H1 (cell line): Measurements from ENCODE around the gene KRTCAP2. TPM values are rescaled to one million over a fixed set of nuclear protein-coding genes. Genes with fewer than 3 reads are reported as not detected.

Source experiments
- CTCF ChIA-PET: fragments of 300-600 bp; sonication (Branson Sonifier 250); formaldehyde crosslinking; loops from one replicate; lab custom pipeline; 2021; ENCODE audit not compliant: partially characterized antibody; lab: Charles Lee
- POLR2A ChIA-PET: fragments of 300-600 bp; sonication (Branson Sonifier 250); formaldehyde crosslinking; loops from one replicate; lab custom pipeline; 2021; ENCODE audit warnings: inconsistent platforms; ENCODE audit not compliant: partially characterized antibody; lab: Charles Lee
- DNase-seq, 2 experiments: peaks; one replicate each; pipeline versions ENCODE4 v3.0.0 to v3.0.0-alpha.2; 2010 to 2022; ENCODE audit warnings: low spot score in 2 of 2, low read depth in 1 of 2, mixed read lengths in 1 of 2
- FAIRE-seq: peaks from 2 replicates; lab custom pipeline; 2011; peaks lifted over from hg19 to GRCh38; lab: Jason Lieb, UNC
- H2AFZ ChIP-seq: 2 replicates; pipeline ENCODE4 v1.8.1; 2012; ENCODE audit warnings: low read length, inconsistent platforms
- H2AK5ac ChIP-seq: 2 replicates; pipeline ENCODE4 v1.6.1; 2013; ENCODE audit warnings: low read depth, low read length
- H2BK120ac ChIP-seq: replicated peaks from 2 replicates; pipeline ENCODE3; 2013; ENCODE audit warnings: low read depth, low read length, inconsistent platforms
- H2BK12ac ChIP-seq: 2 replicates; pipeline ENCODE4 v1.6.1; 2013; ENCODE audit warnings: low read depth, low read length
- H2BK15ac ChIP-seq: 2 replicates; pipeline ENCODE4 v1.6.1; 2013; ENCODE audit warnings: low read length
- H2BK20ac ChIP-seq: 2 replicates; pipeline ENCODE4 v1.6.1; 2013; ENCODE audit warnings: low read length
- H2BK5ac ChIP-seq: 2 replicates; pipeline ENCODE4 v1.6.1; 2013; ENCODE audit warnings: low read depth, low read length
- H3K14ac ChIP-seq: 2 replicates; pipeline ENCODE4 v1.6.1; 2013; ENCODE audit warnings: inconsistent platforms; ENCODE audit not compliant: insufficient read length
- H3K18ac ChIP-seq: 2 replicates; pipeline ENCODE4 v1.6.1; 2013; ENCODE audit warnings: low read length; ENCODE audit errors: extremely low read depth
- H3K23ac ChIP-seq: 2 replicates; pipeline ENCODE4 v1.6.1; 2013; ENCODE audit warnings: inconsistent platforms; ENCODE audit not compliant: insufficient read length
- H3K23me2 ChIP-seq: 2 replicates; pipeline ENCODE4 v1.6.1; 2013; ENCODE audit warnings: low read depth, low read length
- H3K27ac ChIP-seq: 2 replicates; pipeline ENCODE4 v1.6.1; 2011; ENCODE audit warnings: low read depth, low read length, inconsistent platforms
- H3K27me3 ChIP-seq, 4 experiments: replicated peaks in 1 of 4; 1 replicate in 1 of 4; 2 replicates in 3 of 4; pipeline versions ENCODE4 v1.6.1 to v1.8.1; 2011 to 2013; ENCODE audit warnings: low read length in 3 of 4, mild to moderate bottlenecking in 3 of 4, inconsistent platforms in 2 of 4, mixed read lengths in 2 of 4, moderate library complexity in 1 of 4; ENCODE audit not compliant: control insufficient read depth in 3 of 4, insufficient read depth in 3 of 4; ENCODE audit errors: extremely low read depth in 1 of 4
- H3K36me3 ChIP-seq, 4 experiments: 2 replicates each; pipeline versions ENCODE4 v1.6.1 to v1.8.1; 2011 to 2013; ENCODE audit warnings: mild to moderate bottlenecking in 4 of 4, low read length in 3 of 4, moderate library complexity in 2 of 4, control low read depth in 1 of 4, inconsistent platforms in 1 of 4; ENCODE audit not compliant: insufficient read depth in 4 of 4, control insufficient read depth in 2 of 4
- H3K4ac ChIP-seq: replicated peaks from 2 replicates; pipeline ENCODE3; 2013; ENCODE audit warnings: low read length, low read depth, mixed read lengths, inconsistent platforms; ENCODE audit not compliant: insufficient read length
- H3K4me1 ChIP-seq, 4 experiments: replicated peaks in 1 of 4; 1 replicate in 1 of 4; 2 replicates in 3 of 4; pipeline versions ENCODE4 v1.6.1 to v1.8.1; 2011 to 2013; ENCODE audit warnings: low read length in 3 of 4, inconsistent platforms in 2 of 4, mixed read lengths in 1 of 4; ENCODE audit not compliant: insufficient read depth in 4 of 4, control insufficient read depth in 3 of 4
- H3K4me2 ChIP-seq, 2 experiments: 2 replicates each; pipeline versions ENCODE4 v1.6.1 to v1.8.1; 2011 to 2013; ENCODE audit warnings: low read depth in 2 of 2, low read length in 2 of 2, control low read depth in 1 of 2, inconsistent platforms in 1 of 2, mild to moderate bottlenecking in 1 of 2; ENCODE audit not compliant: insufficient read depth in 1 of 2
- H3K4me3 ChIP-seq, 4 experiments: fragments of 200-600, 300-600 bp in 1 of 4; sonication (generic), shearing (Covaris generic), sonication (Bioruptor Twin) in 1 of 4; 2 replicates each; pipeline versions ENCODE4 v1.5.1 to v1.8.1; 2011 to 2016; ENCODE audit warnings: low read length in 4 of 4, low read depth in 3 of 4, control low read depth in 2 of 4, inconsistent platforms in 2 of 4, mild to moderate bottlenecking in 2 of 4, mixed read lengths in 1 of 4, moderate library complexity in 1 of 4; ENCODE audit not compliant: insufficient read depth in 2 of 4; ENCODE audit errors: extremely low read depth in 1 of 4
- H3K56ac ChIP-seq: replicated peaks from 2 replicates; pipeline ENCODE3; 2013; ENCODE audit warnings: low read depth, mild to moderate bottlenecking, mixed read lengths, low read length, inconsistent platforms; ENCODE audit not compliant: insufficient read length
- H3K79me1 ChIP-seq: 2 replicates; pipeline ENCODE4 v1.6.1; 2013; ENCODE audit warnings: low read depth, low read length, control low read depth
- H3K79me2 ChIP-seq, 2 experiments: 2 replicates each; pipeline versions ENCODE4 v1.6.1 to v1.8.1; 2012 to 2013; ENCODE audit warnings: low read length in 2 of 2, mild to moderate bottlenecking in 2 of 2, inconsistent platforms in 1 of 2; ENCODE audit not compliant: insufficient read depth in 2 of 2, control insufficient read depth in 1 of 2
- H3K9ac ChIP-seq, 4 experiments: replicated peaks in 1 of 4; 1 replicate in 1 of 4; 2 replicates in 3 of 4; pipeline versions ENCODE4 v1.6.1 to v1.8.1; 2011 to 2013; ENCODE audit warnings: low read depth in 3 of 4, low read length in 3 of 4, control low read depth in 2 of 4, mild to moderate bottlenecking in 2 of 4, moderate library complexity in 2 of 4, inconsistent platforms in 1 of 4; ENCODE audit errors: extremely low read depth in 1 of 4
- H3K9me3 ChIP-seq, 2 experiments: 2 replicates each; pipeline versions ENCODE4 v1.6.1 to v1.8.1; 2012 to 2013; ENCODE audit warnings: mild to moderate bottlenecking in 2 of 2, moderate library complexity in 2 of 2, control low read depth in 1 of 2, inconsistent platforms in 1 of 2, low read depth in 1 of 2, low read length in 1 of 2, mixed read lengths in 1 of 2; ENCODE audit not compliant: insufficient read depth in 2 of 2
- H4K20me1 ChIP-seq, 2 experiments: replicated peaks in 1 of 2; 2 replicates each; pipeline versions ENCODE3 to v1.8.1; 2011 to 2013; ENCODE audit warnings: inconsistent platforms in 2 of 2, low read length in 2 of 2, mild to moderate bottlenecking in 1 of 2; ENCODE audit not compliant: insufficient read depth in 2 of 2, control insufficient read depth in 1 of 2
- H4K5ac ChIP-seq: 2 replicates; pipeline ENCODE4 v1.6.1; 2013; ENCODE audit warnings: low read length, low read depth, mixed read lengths, inconsistent platforms; ENCODE audit not compliant: insufficient read length
- H4K8ac ChIP-seq: 2 replicates; pipeline ENCODE4 v1.8.0; 2013; ENCODE audit warnings: mild to moderate bottlenecking, moderate library complexity, low read length, inconsistent platforms; ENCODE audit not compliant: insufficient read depth; ENCODE audit errors: extremely low read depth
- H4K91ac ChIP-seq: replicated peaks from 2 replicates; pipeline ENCODE3; 2013; ENCODE audit warnings: low read length, mixed read lengths, inconsistent platforms; ENCODE audit not compliant: insufficient read length
- EGR1 ChIP-seq: IDR thresholded peaks from 2 replicates; pipeline ENCODE4 v1.6.1; 2011; ENCODE audit warnings: low read depth, low read length, borderline replicate concordance
- GABPA ChIP-seq: IDR thresholded peaks from 2 replicates; pipeline ENCODE4 v1.6.1; 2011; ENCODE audit warnings: mild to moderate bottlenecking, low read length, moderate library complexity, borderline replicate concordance; ENCODE audit not compliant: insufficient read depth
- JUN ChIP-seq: IDR thresholded peaks from 2 replicates; pipeline ENCODE4 v1.6.1; 2011; ENCODE audit warnings: low read depth, mild to moderate bottlenecking, improper control_type of control experiment, low read length
- PHF8 ChIP-seq: fragments of 200-600 bp; sonication (generic); conservative IDR thresholded peaks from 2 replicates; pipeline ENCODE4 v1.7.1; 2012; ENCODE audit warnings: low read depth, mild to moderate bottlenecking, inconsistent platforms, low read length, moderate library complexity
- RAD21 ChIP-seq, 2 experiments: IDR thresholded peaks in 1 of 2; conservative IDR thresholded peaks in 1 of 2; 2 replicates each; pipeline ENCODE4 v1.6.1; 2011; ENCODE audit warnings: low read depth in 2 of 2, low read length in 2 of 2, improper control_type of control experiment in 1 of 2, inconsistent platforms in 1 of 2, mild to moderate bottlenecking in 1 of 2, moderate library complexity in 1 of 2
- RFX5 ChIP-seq: IDR thresholded peaks from 2 replicates; pipeline ENCODE4 v1.6.1; 2011; ENCODE audit warnings: low read depth, low read length, improper control_type of control experiment, borderline replicate concordance
- SRF ChIP-seq: IDR thresholded peaks from 2 replicates; pipeline ENCODE4 v1.6.1; 2011; ENCODE audit warnings: mild to moderate bottlenecking, low read depth, low read length, moderate library complexity
- WGBS, 2 experiments: shearing (Covaris generic) in 1 of 2; methylation state at CpG; one replicate each; pipeline versions ENCODE4 v1.1.6 to v1.1.7; 2013 to 2015; ENCODE audit warnings: low lambda C conversion rate in 2 of 2, mixed read lengths in 2 of 2, inconsistent platforms in 1 of 2, low coverage in 1 of 2, missing lambda C conversion rate in 1 of 2; ENCODE audit not compliant: insufficient replicate concordance in 2 of 2, insufficient coverage in 1 of 2, insufficient read length in 1 of 2; ENCODE audit errors: extremely low coverage in 1 of 2, missing lambda C conversion rate in 1 of 2; 5-methylcytosine and 5-hydroxymethylcytosine counted together
- polyA plus RNA-seq, 7 experiments: library from polyadenylated mRNA; depleted of rRNA in 3 of 7; stranded (reverse) in 5 of 7; unstranded in 2 of 7; fragments of >200 nt in 5 of 7; fragments of 200-250 nt in 2 of 7; gene quantifications; 1 replicate in 5 of 7; 2 replicates in 1 of 7; 4 replicates in 1 of 7; pipeline versions ENCODE4 v1.2.1 to v1.2.3, GENCODE V29; 2011 to 2013; ENCODE audit warnings: missing spikeins in 2 of 7, mixed read lengths in 2 of 7
- total RNA-seq: library from RNA; stranded (reverse); fragmentation: NEBNext Ultra II Directional; extraction: Animal tissue kit (Norgen Biotek cat#: 25700); gene quantifications from 2 replicates; pipeline ENCODE4 v1.2.1, GENCODE V29; 2021
- TF ChIP-seq, protein P1 (sequence below): IDR thresholded peaks from 2 replicates; pipeline ENCODE4 v1.6.1; 2011; ENCODE audit warnings: low read length, improper control_type of control experiment
- TF ChIP-seq, protein P2 (sequence below): IDR thresholded peaks from 2 replicates; pipeline ENCODE4 v1.6.1; 2012; ENCODE audit warnings: low read length, inconsistent platforms

Gene KRTCAP2
- total and polyA plus RNA-seq, 2 of the 8 experiments (the other 6 are each of a cell fraction or from before 2014, with no cell fraction given) = 146 to 317 TPM

DNA sequence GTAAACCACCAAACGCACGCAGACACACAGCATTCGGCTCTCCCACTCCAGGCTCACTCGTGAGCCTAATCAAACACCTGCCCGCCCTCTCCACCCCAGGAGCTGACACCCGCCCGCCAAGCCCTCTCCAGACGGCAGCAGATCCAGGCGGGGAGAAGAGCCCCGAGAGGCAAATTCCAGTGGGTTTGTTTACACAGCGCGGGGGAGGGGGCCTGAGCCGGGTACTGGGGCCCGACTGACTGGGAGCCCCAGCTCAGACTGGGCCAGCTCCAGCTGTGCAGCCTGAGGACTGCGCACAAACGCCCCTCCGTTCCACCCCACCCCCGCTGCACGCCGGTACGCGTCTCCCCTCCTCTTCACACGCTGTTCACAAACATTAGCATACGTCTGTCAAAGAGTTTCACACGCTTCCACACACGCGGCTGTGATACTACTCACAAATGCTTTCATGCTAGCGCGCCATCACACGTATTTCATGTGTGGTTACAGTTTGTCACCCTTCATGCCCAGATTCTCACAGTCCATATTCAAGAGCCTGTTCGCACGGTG lies 46.5 kb downstream of the KRTCAP2 start:
- Histone ChIP-seq H3K27me3 (peaks cover 33 to 50% (median 45%) of the 10 kb centered on the region in 4 experiments), H2AK5ac (no peak overlapping the region), H3K56ac (no peak overlapping the region), H4K91ac (no peak overlapping the region), H3K79me1 (no peaks in the 10 kb centered on the region), H4K8ac (peak overlapping the region; percentile 66), H3K23ac (no peak overlapping the region), H3K14ac (no peak overlapping the region), H2BK120ac (no peak overlapping the region), H3K79me2 (no peaks in the 10 kb centered on the region), H2BK12ac (peak overlapping the region; percentile 43; the same call in 1 of the 2 replicates), H3K18ac (no peak overlapping the region; the same call in none of the 2 replicates), H3K9me3 (no peaks in the 10 kb centered on the region), H2AFZ (no peak overlapping the region), H3K27ac (no peak overlapping the region), H4K5ac (no peak overlapping the region), H3K4me3 (peak overlapping the region; percentile 45 to 71 (median 64)), H2BK5ac (no peak overlapping the region), H3K4me1 (peaks cover 16 to 58% (median 40%) of the 10 kb centered on the region in 4 experiments), H4K20me1 (no peaks in the 10 kb centered on the region), H3K4me2 (peak overlapping the region; percentile 94 to 97), H3K36me3 (peaks cover 0 to 2% (median 0%) of the 10 kb centered on the region in 4 experiments; a peak in 1 of 8 replicates), H2BK15ac (no peak overlapping the region), H3K23me2 (peaks cover 28% of the 10 kb centered on the region), H3K4ac (no peak overlapping the region), H2BK20ac (no peak overlapping the region), H3K9ac (no peak overlapping the region)
- CTCF ChIA-PET = interaction anchor here (0.6 to 4.8 kb wide), 6 partner anchors 11 to 43 kb away, joined by 3 to 66 read pairs (median 7); partner anchors contain the start of gene KRTCAP2
- peak in 1 of 2 experiments; percentile 64 for DNase-seq
- FAIRE-seq = no peak
- POLR2A ChIA-PET = interaction anchor here (1.0 to 2.4 kb wide), 8 partner anchors 9 to 69 kb away, joined by 3 to 14 read pairs (median 6); partner anchors contain the start of gene SLC50A1
- WGBS, 2 experiments = 2% methylated on average over 24 of the region's 32 CpGs; no CpG with 5 or more reads in 1 of the 2 experiments
- TF ChIP-seq EGR1 (no peak), GABPA (no peak), JUN (no peak), RFX5 (no peak), RAD21 (IDR thresholded peaks at IDR 0.05 in 1 of 2, conservative IDR thresholded peaks at IDR 0.05 in 1 of 2; ENCODE audit: low read depth in 2 of 2, low read length in 2 of 2) (no peak), SRF (no peak), PHF8 (no peak)
- TF ChIP-seq, protein P1, sequence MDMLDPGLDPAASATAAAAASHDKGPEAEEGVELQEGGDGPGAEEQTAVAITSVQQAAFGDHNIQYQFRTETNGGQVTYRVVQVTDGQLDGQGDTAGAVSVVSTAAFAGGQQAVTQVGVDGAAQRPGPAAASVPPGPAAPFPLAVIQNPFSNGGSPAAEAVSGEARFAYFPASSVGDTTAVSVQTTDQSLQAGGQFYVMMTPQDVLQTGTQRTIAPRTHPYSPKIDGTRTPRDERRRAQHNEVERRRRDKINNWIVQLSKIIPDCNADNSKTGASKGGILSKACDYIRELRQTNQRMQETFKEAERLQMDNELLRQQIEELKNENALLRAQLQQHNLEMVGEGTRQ = no peak
- TF ChIP-seq, protein P2, sequence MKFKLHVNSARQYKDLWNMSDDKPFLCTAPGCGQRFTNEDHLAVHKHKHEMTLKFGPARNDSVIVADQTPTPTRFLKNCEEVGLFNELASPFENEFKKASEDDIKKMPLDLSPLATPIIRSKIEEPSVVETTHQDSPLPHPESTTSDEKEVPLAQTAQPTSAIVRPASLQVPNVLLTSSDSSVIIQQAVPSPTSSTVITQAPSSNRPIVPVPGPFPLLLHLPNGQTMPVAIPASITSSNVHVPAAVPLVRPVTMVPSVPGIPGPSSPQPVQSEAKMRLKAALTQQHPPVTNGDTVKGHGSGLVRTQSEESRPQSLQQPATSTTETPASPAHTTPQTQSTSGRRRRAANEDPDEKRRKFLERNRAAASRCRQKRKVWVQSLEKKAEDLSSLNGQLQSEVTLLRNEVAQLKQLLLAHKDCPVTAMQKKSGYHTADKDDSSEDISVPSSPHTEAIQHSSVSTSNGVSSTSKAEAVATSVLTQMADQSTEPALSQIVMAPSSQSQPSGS = no peak
